ENCODE data around the gene MATN1. TPM values are rescaled to one million over a fixed set of nuclear protein-coding genes. Genes with fewer than 3 reads are reported as not detected.

Gene MATN1
- total and polyA plus RNA-seq, 2 of the 4 experiments (the other 2 are of a cell fraction) = 0.27 TPM; not detected in 1

DNA sequence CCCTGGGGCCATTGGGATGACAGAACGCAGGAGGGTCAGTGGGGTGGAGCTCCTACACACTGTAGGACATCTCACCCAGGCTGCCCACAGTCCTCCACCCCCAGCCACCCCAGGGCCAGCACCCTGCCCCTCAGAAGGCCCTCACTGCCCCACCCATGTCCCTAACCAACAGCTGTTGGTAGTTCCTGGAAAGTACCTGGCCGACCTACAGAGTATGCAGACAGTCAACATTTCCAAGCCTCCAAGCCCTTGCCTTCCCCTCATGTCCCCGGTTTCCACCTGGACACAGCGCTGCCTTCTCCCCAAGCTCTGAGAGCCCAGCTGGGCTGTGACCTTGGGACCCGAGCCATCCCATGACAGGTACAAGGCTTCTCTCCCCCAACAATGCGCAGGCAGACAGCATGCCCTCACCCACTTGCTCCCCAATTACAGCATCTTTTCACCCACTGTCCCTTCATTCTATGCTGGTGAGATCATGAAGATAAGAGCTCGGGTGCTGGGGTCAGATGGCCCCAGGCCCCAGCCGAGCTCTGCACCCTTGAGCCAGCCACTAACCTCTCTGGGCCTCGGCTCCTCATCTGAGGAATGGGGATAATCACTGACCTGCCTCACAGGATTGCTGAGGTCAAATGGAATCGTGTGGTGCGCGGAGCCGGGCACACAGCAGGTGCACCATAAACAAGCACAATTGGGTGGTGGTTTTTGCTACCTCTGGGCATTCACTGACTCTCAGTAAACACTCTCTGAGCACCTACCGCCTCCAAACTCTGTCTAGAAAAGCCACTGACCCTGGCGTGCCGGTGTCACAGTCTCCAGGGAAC, 23.0 kb upstream of the MATN1 start (continued):
- TF ChIP-seq MAFK (IDR thresholded peaks at IDR 0.05; ENCODE audit: low read depth, low read length) = no peak

DNA sequence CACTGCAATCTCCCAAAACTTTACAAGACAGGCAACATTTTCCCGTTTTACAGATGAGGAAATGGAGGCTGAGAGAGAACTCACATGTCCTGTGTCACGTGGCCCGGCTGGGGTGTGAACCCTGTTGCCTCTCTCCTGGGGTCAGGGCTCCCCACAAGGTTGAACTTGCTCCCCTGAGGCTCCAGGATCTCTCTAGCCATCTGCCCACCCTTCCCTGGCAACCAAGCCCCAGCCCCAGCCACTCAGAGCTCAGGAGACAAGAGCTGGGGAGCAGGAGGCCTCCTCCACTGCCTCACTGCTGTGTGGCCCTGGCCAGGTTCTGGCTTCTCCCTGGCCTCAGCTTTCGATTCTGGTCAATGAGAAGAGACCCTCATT, 22.4 kb upstream of the MATN1 start:
- intact Hi-C loops (cut with micrococcal nuclease) = no loop called here

More for the DNA sequence above, 22.4 kb upstream of the MATN1 start:
- Histone ChIP-seq H3K9me1 (ENCODE audit: insufficient read depth, low read length) (peaks cover 5% of the 10 kb centered on the region; the same call in 1 of the 2 replicates), H3K27me3 (ENCODE audit: control insufficient read depth, insufficient read depth, low read length) (peaks cover 9% of the 10 kb centered on the region; the same call in 1 of the 2 replicates), H4K91ac (ENCODE audit: insufficient read depth, low read depth, low read length) (no peak overlapping the region), H3K4me1 (ENCODE audit: control insufficient read depth, insufficient read depth, low read length) (peaks cover 6% of the 10 kb centered on the region), H4K8ac (ENCODE audit: low read depth in 2 of 2, low read length in 2 of 2) (no peak overlapping the region), H2AK5ac (ENCODE audit: low read depth, low read length) (no peak overlapping the region), H3K27ac (ENCODE audit: insufficient read depth, low read length) (no peak overlapping the region), H3K4me3 (ENCODE audit: insufficient read depth, low read depth, low read length) (no peak overlapping the region), H2BK120ac (ENCODE audit: low read depth, low read length) (no peak overlapping the region), H4K5ac (ENCODE audit: low read depth, low read length) (no peak overlapping the region), H3K56ac (ENCODE audit: extremely low read depth, insufficient read depth, low read length) (no peak overlapping the region), H3K79me1 (ENCODE audit: low read depth in 1 of 2, low read length in 2 of 2) (no peaks in the 10 kb centered on the region), H2BK5ac (ENCODE audit: low read depth, low read length, poor library complexity, severe bottlenecking) (no peak overlapping the region), H3K9ac (ENCODE audit: low read depth, low read length) (no peak overlapping the region), H2BK15ac (ENCODE audit: low read depth, low read length) (no peak overlapping the region), H2AFZ (replicated peaks; ENCODE audit: low read length, poor library complexity) (no peak overlapping the region), H3K9me3 (ENCODE audit: control insufficient read depth, insufficient read depth, low read length) (no peaks in the 10 kb centered on the region), H3K14ac (replicated peaks; ENCODE audit: low read depth, low read length) (no peak overlapping the region), H3K4me2 (ENCODE audit: low read depth, low read length) (no peak overlapping the region), H3K18ac (ENCODE audit: low read depth, low read length) (no peak overlapping the region), H3K4ac (ENCODE audit: low read depth, low read length) (no peak overlapping the region), H2AK9ac (replicated peaks; ENCODE audit: low read depth, low read length, poor library complexity) (no peak overlapping the region), H3K23ac (ENCODE audit: low read depth, low read length) (no peak overlapping the region; the same call in 1 of the 2 replicates), H3K36me3 (ENCODE audit: control insufficient read depth, insufficient read depth, low read length) (no peaks in the 10 kb centered on the region), H2BK20ac (ENCODE audit: low read depth, low read length) (no peak overlapping the region), H4K20me1 (ENCODE audit: insufficient read depth, low read length) (no peaks in the 10 kb centered on the region)
- BruUV-seq (replicated peaks) = no TSS peak
- no peak for ATAC-seq (ENCODE audit: low read depth)
- dilution Hi-C loops (cut with HindIII; ENCODE audit: low sequenced_read_pairs, unreplicated experiment) = no loop called here
- CTCF ChIA-PET = interaction anchor here (0.6 kb wide), 1 partner anchor 205 kb away, joined by 3 read pairs; no protein-coding TSS in a partner anchor
- TF ChIP-seq FOS (IDR thresholded peaks at IDR 0.05; ENCODE audit: low read depth, low read length) (no peak), RCOR1 (IDR thresholded peaks at IDR 0.05; ENCODE audit: insufficient replicate concordance, low read length) (no peak), SMC3 (IDR thresholded peaks at IDR 0.05; ENCODE audit: low read depth, low read length) (no peak), MAZ (IDR thresholded peaks at IDR 0.05; ENCODE audit: borderline replicate concordance, low read depth, low read length) (no peak), MAFK (IDR thresholded peaks at IDR 0.05; ENCODE audit: low read depth, low read length) (no peak), RFX5 (IDR thresholded peaks at IDR 0.05; ENCODE audit: low read depth, low read length) (no peak)
- TF ChIP-seq, protein P1, sequence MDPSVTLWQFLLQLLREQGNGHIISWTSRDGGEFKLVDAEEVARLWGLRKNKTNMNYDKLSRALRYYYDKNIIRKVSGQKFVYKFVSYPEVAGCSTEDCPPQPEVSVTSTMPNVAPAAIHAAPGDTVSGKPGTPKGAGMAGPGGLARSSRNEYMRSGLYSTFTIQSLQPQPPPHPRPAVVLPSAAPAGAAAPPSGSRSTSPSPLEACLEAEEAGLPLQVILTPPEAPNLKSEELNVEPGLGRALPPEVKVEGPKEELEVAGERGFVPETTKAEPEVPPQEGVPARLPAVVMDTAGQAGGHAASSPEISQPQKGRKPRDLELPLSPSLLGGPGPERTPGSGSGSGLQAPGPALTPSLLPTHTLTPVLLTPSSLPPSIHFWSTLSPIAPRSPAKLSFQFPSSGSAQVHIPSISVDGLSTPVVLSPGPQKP (IDR thresholded peaks at IDR 0.05; ENCODE audit: borderline replicate concordance, low read depth, low read length) = no peak
- 50% methylated on average over 1 of the region's 4 CpGs; no CpG with 5 or more reads in 1 of the 2 experiments for WGBS, 2 experiments (ENCODE audit: extremely low coverage in 2 of 2, insufficient read length in 1 of 2)
- no peak for DNase-seq
- POLR2A ChIA-PET (ENCODE audit: unreplicated experiment) = no interaction called here
- in situ Hi-C loops (cut with MboI; ENCODE audit: low sequenced_read_pairs) = no loop called here

Measured in IMR-90 (cell line).